SIG-M5 (cell line): ENCODE results near the gene NT5DC1.
A peak's percentile ranks its signal among the peaks of the same experiment; 100 is the strongest.

Source experiments
- DNase-seq: peaks from one replicate; lab custom pipeline; 2025; lab: John Stamatoyannopoulos, UW

Gene NT5DC1

GRCh38 chr6:116196841-116197240, 96.2 kb downstream of the NT5DC1 start:
- DNase-seq: no peak

GRCh38 chr6:116200619-116201249, 100.1 kb downstream of the NT5DC1 start:
- no peak for DNase-seq

GRCh38 chr6:116201538-116201937, 100.9 kb downstream of the NT5DC1 start:
- DNase-seq: no peak

- no peak for DNase-seq
Measured at GRCh38 chr6:116205281-116205680, 104.6 kb downstream of the NT5DC1 start.

- peak; percentile 56 for DNase-seq
Measured at GRCh38 chr6:116206231-116206903, 105.7 kb downstream of the NT5DC1 start.

GRCh38 chr6:116208056-116208785, 107.6 kb downstream of the NT5DC1 start:
- no peak for DNase-seq

GRCh38 chr6:116210316-116210715, 109.7 kb downstream of the NT5DC1 start:
- no peak for DNase-seq

GRCh38 chr6:116210750-116211425, 110.2 kb downstream of the NT5DC1 start:
- DNase-seq: no peak

GRCh38 chr6:116214681-116215080, 114.0 kb downstream of the NT5DC1 start:
- no peak for DNase-seq

- no peak for DNase-seq
Measured at GRCh38 chr6:116215414-116215813, 114.8 kb downstream of the NT5DC1 start.

- no peak for DNase-seq
Measured at GRCh38 chr6:116217069-116217468, 116.4 kb downstream of the NT5DC1 start.

GRCh38 chr6:116218172-116218633, 117.5 kb downstream of the NT5DC1 start:
- DNase-seq: no peak

GRCh38 chr6:116218866-116219265, 118.2 kb downstream of the NT5DC1 start:
- DNase-seq: no peak

GRCh38 chr6:116221067-116221466, 120.4 kb downstream of the NT5DC1 start:
- DNase-seq: no peak

GRCh38 chr6:116221911-116222310, 121.3 kb downstream of the NT5DC1 start:
- DNase-seq: no peak

- DNase-seq: no peak
Measured at GRCh38 chr6:116223355-116223754, 122.7 kb downstream of the NT5DC1 start.

- DNase-seq: no peak
Measured at GRCh38 chr6:116229287-116229913, 128.7 kb downstream of the NT5DC1 start.

GRCh38 chr6:116234689-116235088, 134.0 kb downstream of the NT5DC1 start:
- DNase-seq: no peak

GRCh38 chr6:116238083-116238482, 137.4 kb downstream of the NT5DC1 start:
- no peak for DNase-seq

- DNase-seq: no peak
Measured at GRCh38 chr6:116239256-116239655, 138.6 kb downstream of the NT5DC1 start.

GRCh38 chr6:116239856-116240255, 139.2 kb downstream of the NT5DC1 start:
- no peak for DNase-seq

GRCh38 chr6:116244284-116244683, 143.6 kb downstream of the NT5DC1 start:
- no peak for DNase-seq
